ENCODE data around the gene ANK2.

GRCh38 chr4:113057891-113058290 lies 8.4 kb downstream of the ANK2 start:
- TF ChIP-seq POLR2AphosphoS5 (IDR thresholded peaks at IDR 0.05) (no peak), CTCF (IDR thresholded peaks at IDR 0.05) (no peak), POLR2A (IDR thresholded peaks at IDR 0.05) (no peak)
